Measurements from ENCODE around the gene RPS6KA5. TPM values are rescaled to one million over a fixed set of nuclear protein-coding genes. Genes with fewer than 3 reads are reported as not detected.
A peak's percentile ranks its signal among the peaks of the same experiment; 100 is the strongest.

RPS6KA5 gene
- total and polyA plus RNA-seq, 9 of the 15 experiments (the other 6 are each of a cell fraction or from before 2014, with no cell fraction given): 0.88 to 7.7 (median 4.7) TPM

DNA sequence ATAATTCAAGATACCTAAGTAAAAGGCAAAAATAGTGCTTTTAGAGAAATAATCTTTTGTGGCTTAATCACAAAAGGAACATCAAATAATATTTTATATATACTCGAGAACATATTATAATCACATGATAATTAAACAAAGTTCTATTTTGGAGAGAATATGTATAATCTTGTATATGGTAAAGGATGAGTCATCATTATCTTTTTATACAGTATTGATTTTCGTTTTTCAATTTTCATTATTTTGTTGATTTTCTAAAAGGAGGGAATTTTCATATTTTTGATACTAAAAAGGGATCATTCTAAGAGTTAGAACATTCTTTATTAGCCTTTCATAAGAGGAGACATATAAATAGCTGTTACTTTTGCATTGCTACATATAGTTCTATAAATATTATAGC, 166.9 kb downstream of the RPS6KA5 start:
- ChIA-PET CTCF (ENCODE audit: low intra/inter-chr PET ratio) (no interaction called here), POLR2A (no interaction called here)
- Histone ChIP-seq H3K27ac (ENCODE audit: extremely low read depth, low read depth, low read length) (no peak overlapping the region), H3K9me3 (replicated peaks; ENCODE audit: control insufficient read depth, insufficient read depth, low read depth, low read length) (no peaks in the 10 kb centered on the region), H2AFZ (ENCODE audit: low read depth, low read length) (no peak overlapping the region), H3K4me1 (replicated peaks in 1 of 2; ENCODE audit: control insufficient read depth in 2 of 2, insufficient read depth in 2 of 2, low read length in 2 of 2) (no peaks in the 10 kb centered on the region), H3K9me1 (ENCODE audit: control insufficient read depth, insufficient read depth, low read length) (no peaks in the 10 kb centered on the region), H3K79me2 (ENCODE audit: control insufficient read depth, insufficient read depth, low read length) (no peaks in the 10 kb centered on the region), H3K4me3 (no peak overlapping the region), H3K4me2 (ENCODE audit: insufficient read depth, low read length) (no peak overlapping the region), H4K20me1 (replicated peaks; ENCODE audit: control insufficient read depth, insufficient read depth, low read length) (no peaks in the 10 kb centered on the region), H3K27me3 (ENCODE audit: control insufficient read depth in 2 of 2, insufficient read depth in 2 of 2, low read length in 2 of 2) (no peaks in the 10 kb centered on the region), H3K9ac (ENCODE audit: insufficient read depth in 1 of 2, low read depth in 2 of 2, low read length in 2 of 2) (no peak overlapping the region), H3K36me3 (ENCODE audit: control insufficient read depth, insufficient read depth, low read length) (peaks cover 7% of the 10 kb centered on the region; the same call in 2 of the 3 replicates)
- BruUV-seq (replicated peaks): no TSS peak
- DNase-seq (ENCODE audit: extremely low read depth in 1 of 4, low spot score in 3 of 4) (no peak), ATAC-seq (no peak), FAIRE-seq (no peak)
- in situ Hi-C loops (cut with MboI) (no loop called here), intact Hi-C loops (cut with micrococcal nuclease) (loop anchor here (10.0 kb wide), 1 partner anchor 119 kb away; no protein-coding TSS in a partner anchor)
- 29% methylated on average over 2 of the region's 2 CpGs for WGBS (ENCODE audit: insufficient coverage, low coverage, missing lambda C conversion rate)
- TF ChIP-seq ZNF316 (IDR thresholded peaks at IDR 0.05) (peak; percentile 82), MAFG (tag; conservative IDR thresholded peaks at IDR 0.05) (peak; percentile 34; the same call in 1 of the 2 replicates), ATF3 (IDR thresholded peaks at IDR 0.05) (peak; percentile 43; the same call in 1 of the 2 replicates), ATF3 (CRISPR knock-in tag; conservative IDR thresholded peaks at IDR 0.05) (no peak), ZNF23 (CRISPR knock-in tag; IDR thresholded peaks at IDR 0.05) (no peak), E2F3 (CRISPR knock-in tag; IDR thresholded peaks at IDR 0.05) (no peak), SMC3 (conservative IDR thresholded peaks at IDR 0.05; ENCODE audit: insufficient read depth, low read depth, low read length) (no peak), KDM2B (CRISPR knock-in tag; IDR thresholded peaks at IDR 0.05) (no peak), C11orf30 (IDR thresholded peaks at IDR 0.05; ENCODE audit: low read depth) (peak; percentile 61; the same call in 1 of the 2 replicates), ZNF184 (CRISPR knock-in tag; IDR thresholded peaks at IDR 0.05) (no peak), ZBTB8A (IDR thresholded peaks at IDR 0.05; ENCODE audit: partially characterized antibody) (no peak), ZNF766 (CRISPR knock-in tag; conservative IDR thresholded peaks at IDR 0.05) (no peak), SRSF3 (IDR thresholded peaks at IDR 0.05; ENCODE audit: insufficient read depth, low read length) (no peak)
